Keratinocyte (primary cell): ENCODE data around the gene GLG1.

Experiments
- CTCF ChIP-seq, 3 experiments: IDR thresholded peaks in 1 of 3; conservative IDR thresholded peaks in 1 of 3; optimal IDR thresholded peaks in 1 of 3; 2 replicates in 2 of 3; 3 replicates in 1 of 3; pipeline versions ENCODE3 to v1.5.1; 2011; ENCODE audit warnings: low read length in 3 of 3, mild to moderate bottlenecking in 3 of 3, moderate library complexity in 2 of 3, control low read depth in 1 of 3, inconsistent platforms in 1 of 3; ENCODE audit not compliant: insufficient read depth in 2 of 3; ENCODE audit errors: extremely low read depth in 1 of 3
- EZH2 ChIP-seq: IDR thresholded peaks from one replicate; pipeline ENCODE4 v1.6.1; 2012; ENCODE audit warnings: inconsistent platforms, mild to moderate bottlenecking, low read length, moderate library complexity

GRCh38 chr16:74626741-74627416 is 20.0 kb upstream of the GLG1 start:
- TF ChIP-seq CTCF (optimal IDR thresholded peaks at IDR 0.05 in 1 of 3, IDR thresholded peaks at IDR 0.05 in 1 of 3, conservative IDR thresholded peaks at IDR 0.05 in 1 of 3; ENCODE audit: extremely low read depth in 1 of 3, insufficient read depth in 2 of 3, low read length in 3 of 3) = no peak
- TF ChIP-seq EZH2 = no peak
